Spinal cord (tissue), 10 donors: Measurements from ENCODE around the gene LAPTM5. TPM values are rescaled to one million over a fixed set of nuclear protein-coding genes. Genes with fewer than 3 reads are reported as not detected.

Source experiments
- DNase-seq, 6 donors: peaks; one replicate each; pipeline versions ENCODE4 v3.0.0 to v3.0.0-alpha.2; 2013 to 2015; ENCODE audit warnings: low spot score in 6 of 6, low read depth in 4 of 6
- H3K27ac ChIP-seq: one replicate; pipeline ENCODE4 v1.5.1; 2013; ENCODE audit warnings: low read depth, low read length, control low read depth
- H3K27me3 ChIP-seq: one replicate; pipeline ENCODE4 v1.6.1; 2013; ENCODE audit warnings: low read length; ENCODE audit not compliant: control insufficient read depth, insufficient read depth
- H3K36me3 ChIP-seq: one replicate; pipeline ENCODE4 v1.6.1; 2013; ENCODE audit warnings: low read length; ENCODE audit not compliant: control insufficient read depth, insufficient read depth
- H3K4me1 ChIP-seq: one replicate; pipeline ENCODE4 v1.6.1; 2013; ENCODE audit warnings: low read length; ENCODE audit not compliant: control insufficient read depth, insufficient read depth
- H3K4me3 ChIP-seq: one replicate; pipeline ENCODE4 v1.5.1; 2013; ENCODE audit warnings: low read depth, low read length, control low read depth
- H3K9me3 ChIP-seq: one replicate; pipeline ENCODE4 v1.6.1; 2013; ENCODE audit warnings: low read length; ENCODE audit not compliant: control insufficient read depth, insufficient read depth
- WGBS: methylation state at CpG from one replicate; pipeline ENCODE4 v1.1.5; 2013; ENCODE audit warnings: missing lambda C conversion rate; ENCODE audit not compliant: insufficient coverage; 5-methylcytosine and 5-hydroxymethylcytosine counted together
- polyA plus RNA-seq, 2 donors: library from polyadenylated mRNA; unstranded; fragments of 120-200 nt; gene quantifications; one replicate each; pipeline ENCODE4 v1.2.1, GENCODE V29; 2013; ENCODE audit not compliant: insufficient read length in 2 of 2
- total RNA-seq, 2 donors: library from RNA; depleted of rRNA in 1 of 2; stranded (reverse); fragments of 120-200 nt in 1 of 2; fragments of >200 nt in 1 of 2; gene quantifications; one replicate each; pipeline versions ENCODE4 v1.2.3 to v1.2.4, GENCODE V29; 2013 to 2014
- donor health status: healthy.

LAPTM5 gene
- total and polyA plus RNA-seq, 4 donors = 13.8 to 55.0 (median 39.6) TPM

DNA sequence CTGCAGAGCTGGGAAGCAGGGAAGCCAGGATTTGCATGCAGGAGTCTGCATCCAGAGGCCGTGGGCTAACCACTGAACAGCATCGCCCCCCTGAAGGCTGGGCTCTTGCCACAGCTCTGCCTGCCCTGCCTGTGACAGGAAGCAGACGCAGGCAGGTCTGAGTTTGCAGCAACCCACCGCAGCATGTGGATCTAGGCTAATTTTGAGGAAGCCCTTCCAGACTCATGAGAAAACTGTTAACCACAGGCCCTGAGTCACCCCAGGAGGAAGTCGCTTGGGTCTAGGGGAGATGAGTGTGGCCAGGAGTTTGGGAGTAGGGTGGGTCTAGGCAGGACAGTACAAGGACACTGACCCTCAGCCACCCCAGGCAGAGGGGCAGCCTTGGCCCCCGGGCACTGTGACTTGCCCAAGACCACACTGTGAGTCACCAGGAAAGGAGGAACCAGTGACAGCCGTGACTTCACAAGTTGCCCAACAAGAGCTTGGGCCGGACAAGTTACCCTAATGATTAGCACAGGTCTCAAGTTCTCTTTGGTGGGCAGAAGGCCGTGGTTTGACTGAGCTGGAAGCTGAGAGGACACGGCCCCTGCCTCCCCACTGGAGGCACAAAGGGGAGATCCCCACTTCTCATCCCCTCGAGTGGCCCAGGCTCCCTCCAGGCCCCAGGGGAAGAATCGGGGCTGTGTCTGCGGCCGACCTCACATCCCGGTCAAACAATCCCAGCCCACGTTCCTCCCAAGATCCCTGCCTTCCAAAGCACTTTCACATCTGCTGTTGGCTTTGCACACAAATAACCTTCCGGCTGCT is 826 bp downstream of the LAPTM5 start:
- Histone ChIP-seq H3K27ac (peak overlapping the region; percentile 63), H3K9me3 (no peaks in the 10 kb centered on the region), H3K4me1 (peaks cover 26% of the 10 kb centered on the region)

DNA sequence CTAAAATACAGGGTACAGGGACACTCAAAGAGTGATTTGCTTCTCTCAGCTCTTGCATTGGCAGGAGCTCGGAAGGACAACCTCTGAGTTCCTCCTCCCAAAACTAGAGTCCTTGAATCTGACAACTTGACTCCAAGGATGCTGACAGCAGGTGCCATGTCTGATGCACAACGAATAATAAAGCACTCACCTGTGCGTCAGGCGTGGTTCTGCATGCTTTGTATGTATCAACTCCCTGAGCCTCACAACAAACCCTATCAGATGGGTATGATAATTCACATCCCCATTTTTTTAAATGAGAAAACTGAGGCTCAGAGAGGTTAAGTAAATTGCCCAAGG is 1.4 kb downstream of the LAPTM5 start:
- Histone ChIP-seq H3K4me1 (peaks cover 23% of the 10 kb centered on the region), H3K4me3 (no peak overlapping the region), H3K36me3 (no peaks in the 10 kb centered on the region), H3K9me3 (no peaks in the 10 kb centered on the region), H3K27me3 (no peaks in the 10 kb centered on the region), H3K27ac (no peak overlapping the region)
- WGBS = 73% methylated on average over 1 of the region's 4 CpGs
- no peak for DNase-seq

More for the DNA sequence above, 826 bp downstream of the LAPTM5 start:
- Histone ChIP-seq H3K4me3 (peak overlapping the region; percentile 7), H3K27me3 (no peaks in the 10 kb centered on the region), H3K36me3 (no peaks in the 10 kb centered on the region)
- WGBS = 63% methylated on average over 17 of the region's 17 CpGs
- DNase-seq = no peak

DNA sequence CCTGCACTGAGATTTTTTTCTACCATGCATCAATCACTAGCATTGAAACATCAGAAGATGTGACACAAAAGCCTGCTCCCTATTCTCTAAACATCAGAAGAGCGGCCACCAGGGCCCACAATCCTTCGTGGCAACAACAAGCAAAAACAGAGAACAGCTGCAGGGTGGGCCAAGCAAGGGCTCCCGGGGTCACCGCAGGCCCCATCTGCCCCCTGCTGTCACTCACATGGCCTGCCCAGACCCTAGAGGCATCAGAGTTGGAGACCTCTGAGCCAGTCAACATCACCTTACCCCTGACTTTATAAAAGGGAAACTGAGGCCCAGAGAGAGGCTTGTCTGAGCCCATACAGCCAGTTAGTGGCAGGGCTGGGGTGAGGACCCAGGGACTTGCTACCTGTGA is 1.8 kb downstream of the LAPTM5 start:
- Histone ChIP-seq H3K9me3 (no peaks in the 10 kb centered on the region), H3K4me1 (peaks cover 26% of the 10 kb centered on the region), H3K4me3 (no peak overlapping the region), H3K36me3 (no peaks in the 10 kb centered on the region), H3K27me3 (no peaks in the 10 kb centered on the region), H3K27ac (no peak overlapping the region)
- no peak for DNase-seq
- 70% methylated on average over 4 of the region's 4 CpGs for WGBS

DNA sequence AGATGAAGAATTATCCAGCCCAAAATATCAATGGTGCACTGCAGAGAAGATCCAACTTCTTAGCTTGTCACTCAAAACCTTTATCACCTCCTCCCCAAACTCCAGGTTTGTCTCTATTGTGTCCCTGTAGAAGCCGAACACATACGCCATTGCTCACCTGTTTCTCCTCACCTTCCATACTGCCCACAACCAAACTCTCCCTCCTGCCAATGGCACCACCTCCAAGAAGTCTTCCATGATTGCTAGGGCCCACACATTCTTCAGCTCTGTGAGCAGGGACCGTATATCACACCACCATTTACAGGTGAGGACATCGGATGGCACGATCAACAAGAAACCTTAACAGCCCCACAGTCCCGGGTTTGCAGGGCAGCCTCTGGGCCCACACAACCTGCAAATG is 2.2 kb downstream of the LAPTM5 start:
- Histone ChIP-seq H3K9me3 (no peaks in the 10 kb centered on the region), H3K4me3 (no peak overlapping the region), H3K36me3 (no peaks in the 10 kb centered on the region), H3K4me1 (peaks cover 27% of the 10 kb centered on the region), H3K27me3 (no peaks in the 10 kb centered on the region), H3K27ac (no peak overlapping the region)
- DNase-seq = no peak
- 80% methylated on average over 6 of the region's 6 CpGs for WGBS

DNA sequence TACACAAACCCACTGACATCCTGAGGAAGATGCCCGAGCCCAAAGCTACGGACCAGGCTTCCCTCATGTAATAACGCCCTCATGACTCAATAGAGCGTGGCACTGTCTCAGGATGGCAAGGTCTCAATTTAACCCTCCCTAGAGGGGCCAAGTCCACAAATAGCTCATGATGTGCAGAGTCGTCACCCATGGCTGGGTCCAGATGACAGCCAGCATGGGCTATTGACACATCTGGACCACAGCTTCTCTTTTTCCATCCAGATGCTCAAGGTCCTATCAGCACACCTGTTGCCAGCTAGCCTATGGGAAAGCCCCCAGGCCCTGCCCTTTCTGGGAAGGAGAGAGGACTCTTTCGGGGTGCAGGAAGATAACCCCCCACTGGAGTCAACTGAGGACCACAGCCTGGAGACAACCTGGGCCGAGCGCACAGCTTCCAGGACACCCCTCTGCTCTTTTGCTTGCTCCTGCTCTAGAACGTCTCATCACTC is 2.8 kb downstream of the LAPTM5 start:
- Histone ChIP-seq H3K27me3 (no peaks in the 10 kb centered on the region), H3K9me3 (no peaks in the 10 kb centered on the region), H3K4me1 (peaks cover 30% of the 10 kb centered on the region), H3K4me3 (no peak overlapping the region), H3K36me3 (no peaks in the 10 kb centered on the region), H3K27ac (no peak overlapping the region)
- WGBS = 96% methylated on average over 7 of the region's 9 CpGs
- DNase-seq = no peak

DNA sequence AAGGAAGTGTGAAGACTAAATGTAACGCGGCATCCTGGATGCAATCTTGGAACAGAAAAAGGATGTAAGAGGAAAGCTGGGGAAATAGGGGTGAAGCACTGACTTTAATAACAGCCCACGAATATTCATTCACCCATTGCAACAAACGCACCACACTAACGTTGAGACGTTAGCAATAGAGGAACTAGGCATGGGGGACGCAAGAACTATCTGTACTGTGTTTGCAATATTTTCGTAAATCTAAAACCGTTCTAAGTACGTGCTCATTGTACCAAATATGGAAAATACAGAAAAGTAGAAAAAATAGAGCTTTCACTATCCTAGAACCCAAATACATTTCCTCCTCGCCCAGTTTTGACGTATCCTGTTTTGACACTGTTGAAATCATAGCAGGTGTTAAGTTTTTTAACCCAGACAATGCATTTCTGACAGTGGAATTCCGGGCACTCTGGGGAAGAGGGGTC is 3.9 kb downstream of the LAPTM5 start:
- DNase-seq = no peak
- Histone ChIP-seq H3K4me3 (no peak overlapping the region), H3K4me1 (peaks cover 40% of the 10 kb centered on the region), H3K27ac (no peak overlapping the region), H3K27me3 (no peaks in the 10 kb centered on the region), H3K9me3 (no peaks in the 10 kb centered on the region), H3K36me3 (no peaks in the 10 kb centered on the region)
- WGBS = 80% methylated on average over 1 of the region's 13 CpGs

DNA sequence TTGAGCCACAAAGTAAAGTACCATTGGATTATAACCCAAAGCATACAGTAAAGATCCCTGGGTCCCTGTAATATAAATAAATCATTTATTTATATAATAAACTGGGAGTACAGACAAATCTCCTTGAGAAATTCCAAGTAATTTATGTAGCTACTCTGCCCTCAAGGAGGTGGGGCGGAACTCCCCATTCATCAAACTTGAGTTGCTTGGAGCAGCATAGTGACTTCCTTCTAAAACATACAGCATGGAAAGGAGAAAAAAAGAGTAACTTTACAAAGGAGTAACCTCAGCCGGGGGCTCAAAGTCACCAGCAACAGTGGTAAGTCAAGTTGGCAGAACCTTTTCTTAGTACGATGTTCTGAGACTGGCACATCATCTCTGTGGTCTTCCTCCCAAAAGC is 4.5 kb downstream of the LAPTM5 start:
- H3K36me3 ChIP-seq = no peaks in the 10 kb centered on the region
- H3K4me3 ChIP-seq = no peak overlapping the region
- H3K27me3 ChIP-seq = no peaks in the 10 kb centered on the region
- H3K9me3 ChIP-seq = no peaks in the 10 kb centered on the region
- H3K27ac ChIP-seq = no peak overlapping the region
- H3K4me1 ChIP-seq = peaks cover 46% of the 10 kb centered on the region
- WGBS = no CpG with 5 or more reads among the region's 3 CpGs
- DNase-seq = no peak

DNA sequence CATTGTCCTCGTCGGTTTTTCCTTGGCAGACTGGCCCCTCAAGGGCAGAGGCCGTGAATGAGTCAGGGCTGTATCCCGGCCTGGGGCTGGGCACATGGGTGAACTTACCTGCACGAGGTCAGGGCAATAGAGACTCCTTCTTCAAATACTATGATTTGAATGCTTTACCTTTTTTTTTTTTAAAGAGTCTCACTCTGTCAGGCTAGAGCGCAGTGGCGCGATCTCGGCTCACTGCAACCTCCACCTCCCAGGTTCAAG is 5.0 kb downstream of the LAPTM5 start:
- 67% methylated on average over 6 of the region's 9 CpGs for WGBS
- Histone ChIP-seq H3K4me1 (peaks cover 50% of the 10 kb centered on the region), H3K9me3 (no peaks in the 10 kb centered on the region), H3K27me3 (no peaks in the 10 kb centered on the region), H3K36me3 (no peaks in the 10 kb centered on the region), H3K4me3 (no peak overlapping the region), H3K27ac (no peak overlapping the region)
- no peak for DNase-seq

DNA sequence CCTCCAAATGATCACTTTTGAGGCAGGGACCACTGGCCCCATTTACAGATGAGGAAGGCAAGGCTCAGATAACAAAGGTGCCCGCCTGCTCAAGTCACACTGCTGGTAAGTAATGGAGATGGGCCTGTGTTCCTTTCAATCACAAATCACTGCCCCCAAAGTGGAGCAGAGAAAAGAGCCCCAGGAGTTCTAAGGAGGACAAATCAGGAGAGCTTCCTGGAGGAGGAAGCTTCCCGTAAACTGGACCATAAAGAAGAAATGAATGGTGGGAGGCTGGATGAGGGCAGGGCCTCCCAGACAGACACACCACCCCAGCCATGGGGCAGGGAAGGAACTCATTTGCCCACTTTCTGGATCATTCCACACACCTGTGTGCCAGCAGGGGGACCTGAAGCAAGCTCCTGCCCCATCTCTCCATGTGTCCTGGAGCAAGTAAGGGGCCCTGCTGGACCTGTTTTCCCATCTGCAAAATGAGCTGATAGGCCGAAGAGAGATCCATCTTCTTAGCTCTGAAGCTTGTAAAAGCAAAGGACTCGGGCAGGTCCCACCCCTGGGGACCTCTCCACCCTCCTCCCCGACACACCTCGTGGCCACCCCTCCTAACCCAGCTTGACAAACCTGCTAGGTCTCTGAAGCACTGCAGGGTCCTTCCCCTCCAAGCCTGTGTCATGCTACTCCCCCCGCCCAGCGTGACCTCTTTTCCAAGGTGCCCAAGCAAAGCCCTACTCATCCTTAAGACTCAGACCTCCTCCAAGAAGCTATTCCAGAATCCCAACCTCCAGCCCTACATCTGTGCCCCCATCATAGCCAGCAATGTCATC is 5.5 kb downstream of the LAPTM5 start:
- 77% methylated on average over 6 of the region's 8 CpGs for WGBS
- H3K27me3 ChIP-seq = no peaks in the 10 kb centered on the region
- H3K36me3 ChIP-seq = no peaks in the 10 kb centered on the region
- H3K9me3 ChIP-seq = no peaks in the 10 kb centered on the region
- peaks cover 48% of the 10 kb centered on the region for H3K4me1 ChIP-seq
- DNase-seq = no peak
- no peak overlapping the region for H3K4me3 ChIP-seq
- H3K27ac ChIP-seq = no peak overlapping the region
